Measurements from ENCODE around the gene TSPAN14. TPM values are rescaled to one million over a fixed set of nuclear protein-coding genes. Genes with fewer than 3 reads are reported as not detected.

TSPAN14 gene
- polyA plus RNA-seq, 1 donor (not counting 4 experiments of a cell fraction or from before 2014, with no cell fraction given), result 71.1 TPM

DNA sequence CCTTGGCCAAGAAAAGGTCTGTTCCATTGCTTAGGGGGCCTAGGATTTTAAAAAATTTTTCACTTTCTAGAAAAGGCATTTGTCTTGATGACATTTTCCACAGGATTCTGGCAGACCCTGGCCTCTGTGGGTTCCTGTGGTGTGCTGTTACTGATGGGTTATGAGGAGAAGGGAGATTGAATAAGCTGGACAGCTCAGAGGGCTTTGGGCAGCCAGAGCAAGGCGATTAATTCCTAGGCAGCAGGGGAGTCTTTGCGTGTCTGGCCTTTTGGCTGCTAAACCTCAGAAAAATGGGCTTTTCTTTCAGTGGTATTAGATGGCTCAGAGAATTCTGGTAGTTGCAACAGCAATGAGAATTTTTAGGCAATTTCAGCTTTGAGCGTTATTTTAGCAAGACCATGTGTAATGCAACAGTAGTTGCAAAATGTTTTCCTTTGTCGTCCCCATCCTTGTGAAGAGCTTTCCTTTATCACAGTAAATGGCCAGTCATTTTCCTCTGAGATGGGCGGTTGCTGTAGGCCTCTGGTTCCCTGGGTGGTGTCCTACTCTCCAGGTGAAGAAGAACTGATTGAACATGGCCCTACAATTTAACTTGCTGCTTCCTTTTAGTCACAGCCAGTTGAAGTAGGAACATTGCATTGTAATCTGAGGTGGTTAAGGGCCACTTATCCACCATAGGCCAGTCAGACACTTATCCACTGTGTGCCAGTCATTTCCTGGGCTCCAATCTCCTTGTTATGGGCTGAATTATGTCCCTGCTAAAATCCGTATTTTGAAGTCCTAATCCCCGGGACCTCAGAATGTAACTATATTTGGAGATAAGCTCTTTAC lies 126.7 kb downstream of the TSPAN14 start:
- H3K36me3 ChIP-seq (ENCODE audit: control insufficient read depth in 2 of 2, extremely low read depth in 1 of 2, insufficient read depth in 2 of 2, low read length in 2 of 2), result no peaks in the 10 kb centered on the region
- H3K4me1 ChIP-seq (ENCODE audit: control insufficient read depth, extremely low read depth, insufficient read depth, low read length), result no peaks in the 10 kb centered on the region
- H3K9me3 ChIP-seq (ENCODE audit: control insufficient read depth, low read depth, low read length), result no peaks in the 10 kb centered on the region
- no peak for DNase-seq (ENCODE audit: low read depth, low spot score)
- no peaks in the 10 kb centered on the region for H4K20me1 ChIP-seq (ENCODE audit: control insufficient read depth, extremely low read depth, insufficient read depth, low read length)
- H3K79me2 ChIP-seq (ENCODE audit: control insufficient read depth, insufficient read depth, low read length), result no peaks in the 10 kb centered on the region
- no peak for FAIRE-seq
- H3K4me3 ChIP-seq (ENCODE audit: control insufficient read depth in 2 of 3, extremely low read depth in 1 of 3, insufficient read depth in 2 of 3, low read depth in 1 of 3, low read length in 3 of 3), result no peak overlapping the region
- H3K27me3 ChIP-seq (ENCODE audit: control insufficient read depth, extremely low read depth, insufficient read depth, low read length), result no peaks in the 10 kb centered on the region
- H3K9me1 ChIP-seq (ENCODE audit: control insufficient read depth, extremely low read depth, insufficient read depth, low read length), result no peaks in the 10 kb centered on the region
- H3K27ac ChIP-seq (ENCODE audit: control insufficient read depth, insufficient read depth, low read length), result no peak overlapping the region
- H3K9ac ChIP-seq (ENCODE audit: control insufficient read depth, extremely low read depth, insufficient read depth, low read length), result no peak overlapping the region
- dilution Hi-C loops (cut with MboI; ENCODE audit: extremely low pct_ligation_motif_present, low sequenced_read_pairs), result no loop called here
- TF ChIP-seq EZH2 (IDR thresholded peaks at IDR 0.05; ENCODE audit: low read length), result no peak
- TF ChIP-seq, protein P1, sequence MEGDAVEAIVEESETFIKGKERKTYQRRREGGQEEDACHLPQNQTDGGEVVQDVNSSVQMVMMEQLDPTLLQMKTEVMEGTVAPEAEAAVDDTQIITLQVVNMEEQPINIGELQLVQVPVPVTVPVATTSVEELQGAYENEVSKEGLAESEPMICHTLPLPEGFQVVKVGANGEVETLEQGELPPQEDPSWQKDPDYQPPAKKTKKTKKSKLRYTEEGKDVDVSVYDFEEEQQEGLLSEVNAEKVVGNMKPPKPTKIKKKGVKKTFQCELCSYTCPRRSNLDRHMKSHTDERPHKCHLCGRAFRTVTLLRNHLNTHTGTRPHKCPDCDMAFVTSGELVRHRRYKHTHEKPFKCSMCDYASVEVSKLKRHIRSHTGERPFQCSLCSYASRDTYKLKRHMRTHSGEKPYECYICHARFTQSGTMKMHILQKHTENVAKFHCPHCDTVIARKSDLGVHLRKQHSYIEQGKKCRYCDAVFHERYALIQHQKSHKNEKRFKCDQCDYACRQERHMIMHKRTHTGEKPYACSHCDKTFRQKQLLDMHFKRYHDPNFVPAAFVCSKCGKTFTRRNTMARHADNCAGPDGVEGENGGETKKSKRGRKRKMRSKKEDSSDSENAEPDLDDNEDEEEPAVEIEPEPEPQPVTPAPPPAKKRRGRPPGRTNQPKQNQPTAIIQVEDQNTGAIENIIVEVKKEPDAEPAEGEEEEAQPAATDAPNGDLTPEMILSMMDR (optimal IDR thresholded peaks at IDR 0.05 in 1 of 3, IDR thresholded peaks at IDR 0.05 in 1 of 3, conservative IDR thresholded peaks at IDR 0.05 in 1 of 3; ENCODE audit: extremely low read depth in 1 of 3, insufficient read depth in 2 of 3, low read length in 3 of 3), result no peak
- H2AFZ ChIP-seq (ENCODE audit: control insufficient read depth, low read length), result no peak overlapping the region
- H3K4me2 ChIP-seq (ENCODE audit: control insufficient read depth, extremely low read depth, insufficient read depth, low read depth, low read length), result no peak overlapping the region

DNA sequence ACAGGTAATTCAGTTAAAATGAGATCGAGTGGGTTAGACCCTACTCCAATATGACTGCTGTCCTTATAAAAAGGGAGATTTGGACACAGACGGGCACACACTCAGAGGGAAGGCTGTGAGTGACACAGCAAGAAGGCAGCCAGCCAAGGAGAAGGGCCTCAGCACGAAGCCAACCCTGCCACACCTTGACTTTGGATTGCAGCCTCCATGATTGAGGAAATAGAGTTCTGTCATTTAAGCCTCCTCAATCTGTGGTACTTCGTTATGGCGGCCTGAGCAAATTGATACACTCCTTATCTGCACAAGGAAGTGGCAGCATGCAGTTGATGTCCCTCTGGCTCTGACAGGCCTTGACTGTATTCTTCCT lies 127.3 kb downstream of the TSPAN14 start:
- H2AFZ ChIP-seq (ENCODE audit: control insufficient read depth, low read length), result no peak overlapping the region
- no peak overlapping the region for H3K9ac ChIP-seq (ENCODE audit: control insufficient read depth, extremely low read depth, insufficient read depth, low read length)
- H3K27me3 ChIP-seq (ENCODE audit: control insufficient read depth, extremely low read depth, insufficient read depth, low read length), result no peaks in the 10 kb centered on the region
- H3K9me1 ChIP-seq (ENCODE audit: control insufficient read depth, extremely low read depth, insufficient read depth, low read length), result no peaks in the 10 kb centered on the region
- H3K4me2 ChIP-seq (ENCODE audit: control insufficient read depth, extremely low read depth, insufficient read depth, low read depth, low read length), result no peak overlapping the region
- TF ChIP-seq EZH2 (IDR thresholded peaks at IDR 0.05; ENCODE audit: low read length), result no peak
- TF ChIP-seq, protein P1 (optimal IDR thresholded peaks at IDR 0.05 in 1 of 3, IDR thresholded peaks at IDR 0.05 in 1 of 3, conservative IDR thresholded peaks at IDR 0.05 in 1 of 3; ENCODE audit: extremely low read depth in 1 of 3, insufficient read depth in 2 of 3, low read length in 3 of 3), result no peak
- no peaks in the 10 kb centered on the region for H3K36me3 ChIP-seq (ENCODE audit: control insufficient read depth in 2 of 2, extremely low read depth in 1 of 2, insufficient read depth in 2 of 2, low read length in 2 of 2)
- H3K79me2 ChIP-seq (ENCODE audit: control insufficient read depth, insufficient read depth, low read length), result no peaks in the 10 kb centered on the region
- H3K9me3 ChIP-seq (ENCODE audit: control insufficient read depth, low read depth, low read length), result no peaks in the 10 kb centered on the region
- H4K20me1 ChIP-seq (ENCODE audit: control insufficient read depth, extremely low read depth, insufficient read depth, low read length), result no peaks in the 10 kb centered on the region
- H3K4me3 ChIP-seq (ENCODE audit: control insufficient read depth in 2 of 3, extremely low read depth in 1 of 3, insufficient read depth in 2 of 3, low read depth in 1 of 3, low read length in 3 of 3), result no peak overlapping the region
- H3K4me1 ChIP-seq (ENCODE audit: control insufficient read depth, extremely low read depth, insufficient read depth, low read length), result no peaks in the 10 kb centered on the region
- FAIRE-seq, result no peak
- no peak overlapping the region for H3K27ac ChIP-seq (ENCODE audit: control insufficient read depth, insufficient read depth, low read length)
- dilution Hi-C loops (cut with MboI; ENCODE audit: extremely low pct_ligation_motif_present, low sequenced_read_pairs), result no loop called here
- DNase-seq (ENCODE audit: low read depth, low spot score), result no peak
